ENCODE measurements around the gene CFAP46.

Gene CFAP46

DNA sequence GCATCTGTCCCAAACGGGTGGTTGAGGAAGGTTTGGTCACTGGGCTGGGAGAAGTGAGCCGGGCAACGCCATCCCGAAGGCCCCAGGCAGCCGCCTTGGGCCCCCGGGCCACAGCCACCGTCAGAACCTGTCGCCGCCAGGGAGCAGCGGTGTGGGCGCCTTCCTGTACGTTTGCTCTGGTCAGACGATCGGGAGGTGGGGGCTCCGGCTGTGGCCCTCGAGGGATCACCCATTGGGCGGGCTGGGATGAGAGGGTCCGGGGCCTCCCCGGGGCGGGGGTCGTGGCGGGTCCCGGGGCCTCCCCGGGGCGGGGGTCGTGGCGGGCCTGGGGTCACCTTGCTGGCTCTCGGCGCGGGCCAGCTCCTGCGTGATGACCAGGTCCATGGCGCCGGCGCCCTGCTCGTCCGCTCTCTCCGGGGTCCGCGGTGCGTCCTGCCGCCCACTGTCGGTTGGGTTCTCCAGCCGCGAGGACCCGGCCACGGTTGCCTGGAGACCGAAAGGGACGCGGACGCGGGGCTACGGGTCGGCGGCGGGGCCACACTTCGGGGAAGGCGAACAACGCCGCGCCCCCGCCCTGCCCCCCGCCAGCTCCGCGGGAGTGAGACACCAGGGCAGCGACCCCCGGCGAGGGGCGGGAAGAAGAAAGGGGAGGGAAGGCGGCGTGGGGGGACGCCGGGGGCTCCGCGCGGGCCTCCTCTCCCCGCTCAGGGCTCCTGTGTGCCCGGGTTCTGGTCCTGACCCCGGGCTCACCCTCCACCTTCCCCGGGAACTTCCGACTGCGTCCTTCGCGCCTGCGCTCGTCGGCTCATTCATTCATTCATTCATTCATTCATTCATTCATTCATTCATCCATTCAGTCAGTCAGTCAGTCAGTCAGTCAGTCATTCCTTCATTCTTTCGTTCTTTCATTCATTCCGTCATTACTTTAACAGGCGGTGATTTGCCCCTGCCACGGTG lies at the start of gene CFAP46:
Gene CFAP46 (minus strand): TSS at position 470 of the 957 bp plus-strand sequence. CDS start 86 bp downstream, at position 384.
- no peak for DNase-seq

DNA sequence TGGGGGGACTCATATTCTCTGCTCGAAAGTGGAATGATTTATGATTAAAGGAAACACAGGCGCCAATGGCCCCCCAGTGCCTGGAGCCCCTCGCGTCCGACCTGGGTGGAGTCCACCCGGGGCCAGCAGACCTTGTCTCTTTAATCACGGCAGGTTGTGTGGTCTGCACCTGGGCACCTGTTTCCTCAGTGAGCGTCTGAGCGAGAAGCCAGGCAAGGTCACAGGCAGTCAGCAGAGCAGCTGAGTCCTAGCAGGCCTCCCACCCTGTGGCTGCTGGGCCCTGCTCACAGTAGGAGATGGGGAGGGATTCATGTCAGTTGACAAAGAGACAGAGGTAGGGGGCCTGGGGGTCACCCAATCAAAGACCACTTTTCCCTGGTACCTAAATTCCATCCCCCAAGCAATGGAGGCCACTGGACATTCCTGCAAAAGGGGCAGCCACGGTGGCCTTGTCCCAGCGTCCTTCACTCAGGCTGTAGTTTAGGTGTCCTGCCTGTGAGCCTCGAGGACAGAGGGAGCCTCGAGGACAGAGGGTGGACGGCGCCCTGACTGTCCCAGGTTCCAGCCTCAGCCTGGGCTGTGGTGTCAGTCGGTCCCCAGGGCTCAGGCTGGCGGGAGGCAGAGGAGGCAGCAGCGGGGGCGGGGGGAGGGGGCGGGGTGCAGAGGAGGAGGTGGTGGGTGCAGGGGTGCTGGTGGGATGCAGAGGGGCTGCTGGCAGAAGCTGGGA lies 49.5 kb upstream of the CFAP46 start:
- DNase-seq: no peak

- no peak for DNase-seq
Measured at GRCh38 chr10:132990684-132991545, 48.5 kb upstream of the CFAP46 start.

- DNase-seq: no peak
Measured at GRCh38 chr10:132989476-132990415, 47.4 kb upstream of the CFAP46 start.

DNA sequence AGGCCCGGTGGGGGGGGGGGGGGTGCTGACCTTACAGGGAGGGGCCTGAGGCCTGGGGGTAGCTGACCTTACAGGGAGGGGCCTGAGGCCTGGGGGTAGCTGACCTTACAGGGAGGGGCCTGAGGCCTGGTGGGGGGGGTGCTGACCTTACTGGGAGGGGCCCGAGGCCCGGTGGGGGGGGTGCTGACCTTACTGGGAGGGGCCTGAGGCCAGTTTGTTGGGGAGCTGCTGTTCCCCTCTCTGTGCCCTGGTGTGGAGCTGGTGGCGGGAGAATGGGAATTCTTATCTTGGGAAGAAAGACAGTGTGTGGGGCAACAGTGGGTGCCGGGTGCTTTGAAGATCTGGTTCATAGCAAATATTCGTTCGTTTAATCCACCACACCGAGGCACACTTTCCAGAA lies 46.6 kb upstream of the CFAP46 start:
- no peak for DNase-seq

DNA sequence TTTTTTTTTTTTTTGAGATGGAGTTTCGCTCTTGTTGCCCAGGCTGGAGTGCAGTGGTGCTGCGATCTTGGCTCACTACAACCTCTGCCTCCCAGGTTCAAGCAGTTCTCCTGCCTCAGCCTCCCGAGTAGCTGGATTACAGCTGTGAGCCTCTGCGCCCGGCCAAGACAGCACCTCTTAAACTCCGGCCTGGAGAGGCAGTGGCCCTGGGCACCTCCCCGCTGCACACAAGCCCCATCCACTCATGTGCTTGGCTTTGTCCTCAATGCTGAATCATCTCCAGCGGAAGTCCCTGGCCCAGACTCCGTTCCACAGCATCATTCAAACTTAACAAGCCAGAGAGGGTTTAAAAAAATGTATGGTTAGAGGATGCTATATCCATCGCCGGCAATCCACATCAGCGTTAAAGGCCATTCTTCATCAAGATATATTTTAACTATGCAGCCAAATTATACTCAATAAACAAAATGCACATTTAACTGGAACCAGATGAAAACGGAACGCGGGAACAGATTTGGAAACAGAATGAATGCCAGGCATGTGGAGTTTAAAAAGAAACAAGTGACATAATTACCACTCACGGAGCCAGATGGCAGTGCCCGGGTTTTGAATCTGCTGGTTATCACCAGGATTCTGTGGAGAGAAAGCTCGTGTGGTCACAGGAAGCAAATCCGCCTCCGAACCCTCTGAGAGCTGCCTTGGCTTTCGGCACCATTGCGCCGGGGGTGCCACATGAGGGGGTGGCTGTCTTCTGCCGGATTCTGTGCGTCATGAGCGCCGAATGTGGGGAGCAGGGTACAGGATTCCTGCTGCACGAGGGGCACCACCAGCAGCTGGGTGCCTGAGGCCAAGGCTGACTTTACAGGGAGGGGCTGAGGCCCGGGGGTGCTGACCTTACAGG lies 45.6 kb upstream of the CFAP46 start:
- no peak for DNase-seq

DNA sequence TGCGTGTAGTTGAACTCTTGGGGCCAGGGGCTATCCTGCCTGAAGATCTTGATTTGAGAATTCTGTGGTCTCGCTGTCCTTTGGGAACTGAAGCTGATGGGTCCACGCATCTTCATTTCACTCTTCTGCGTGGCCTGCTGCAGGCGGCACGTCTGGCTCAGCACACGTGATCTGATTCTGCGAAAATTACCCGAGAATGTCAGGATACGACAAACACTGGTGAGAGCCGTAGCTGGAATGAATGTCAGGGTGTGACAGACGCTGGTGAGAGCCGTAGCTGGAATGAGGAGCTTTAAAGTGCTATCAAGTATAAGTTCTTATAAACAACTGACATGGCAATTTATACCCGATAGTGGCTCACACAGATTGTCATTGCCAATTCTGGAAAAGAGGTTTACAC lies 44.6 kb upstream of the CFAP46 start:
- DNase-seq: no peak

DNA sequence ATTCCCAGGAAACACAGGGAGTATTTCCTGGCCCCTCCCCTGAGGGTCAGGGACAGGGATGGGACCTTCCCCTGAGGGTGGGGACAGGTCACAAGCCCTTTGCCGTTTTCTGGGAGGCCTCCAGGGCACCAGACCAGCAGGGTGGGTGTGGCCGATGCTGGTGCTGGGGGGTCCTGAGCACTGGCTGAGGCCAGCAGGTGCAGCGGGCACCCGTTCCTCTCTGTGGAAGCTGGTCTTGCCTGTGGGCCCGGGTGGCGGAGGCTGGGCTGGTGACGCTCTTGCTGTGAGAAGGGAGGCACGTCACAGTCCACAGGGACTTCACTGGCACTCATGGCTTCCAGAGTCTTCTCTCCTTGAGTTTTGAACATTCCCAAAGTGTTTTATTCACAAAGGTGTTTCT lies 44.2 kb upstream of the CFAP46 start:
- no peak for DNase-seq

- DNase-seq: no peak
Measured at GRCh38 chr10:132986076-132986475, 43.7 kb upstream of the CFAP46 start.

GRCh38 chr10:132985546-132985900 lies 43.2 kb upstream of the CFAP46 start:
- no peak for DNase-seq

DNA sequence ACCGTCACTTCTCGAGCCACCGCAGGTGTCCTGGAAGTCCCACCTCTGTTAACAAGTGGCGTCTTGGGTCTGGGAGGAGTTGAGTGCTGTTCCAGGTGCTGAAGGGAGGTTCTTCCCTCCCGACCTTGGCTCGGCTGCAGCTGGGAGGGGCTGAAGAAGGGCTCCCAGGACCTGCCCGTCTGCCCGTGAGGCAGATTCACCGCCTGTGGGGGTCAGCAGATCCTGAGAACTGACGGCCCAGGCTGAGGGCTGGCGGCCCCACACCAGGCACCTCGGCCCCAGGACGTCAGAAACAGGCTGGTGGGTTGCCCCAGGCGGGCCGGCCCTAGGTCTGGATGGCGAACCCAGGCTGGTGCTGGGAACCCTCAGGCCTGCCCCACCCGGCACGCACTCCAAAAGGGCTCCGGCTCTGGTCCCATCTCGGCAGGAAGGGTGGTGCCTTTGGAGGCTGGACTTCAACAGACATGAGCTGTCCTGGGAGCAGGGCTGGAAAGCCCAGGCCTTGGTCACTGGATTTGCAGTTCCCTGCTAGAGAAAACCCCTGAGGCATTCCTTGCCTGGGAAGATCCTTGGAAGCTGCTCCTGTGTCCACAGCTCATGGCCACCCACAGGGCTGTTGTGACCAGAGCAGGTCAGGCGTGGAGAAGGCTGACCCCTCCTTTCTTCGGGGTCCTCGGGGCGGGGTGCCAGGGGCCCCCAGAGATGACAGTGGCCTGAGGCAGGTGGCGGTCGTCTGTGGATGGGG lies 42.6 kb upstream of the CFAP46 start:
- DNase-seq: no peak

GRCh38 chr10:132984008-132984295 lies 41.6 kb upstream of the CFAP46 start:
- DNase-seq: no peak

- no peak for DNase-seq
Measured at GRCh38 chr10:132983252-132984007, 41.1 kb upstream of the CFAP46 start.

- no peak for DNase-seq
Measured at GRCh38 chr10:132982301-132982989, 40.1 kb upstream of the CFAP46 start.

DNA sequence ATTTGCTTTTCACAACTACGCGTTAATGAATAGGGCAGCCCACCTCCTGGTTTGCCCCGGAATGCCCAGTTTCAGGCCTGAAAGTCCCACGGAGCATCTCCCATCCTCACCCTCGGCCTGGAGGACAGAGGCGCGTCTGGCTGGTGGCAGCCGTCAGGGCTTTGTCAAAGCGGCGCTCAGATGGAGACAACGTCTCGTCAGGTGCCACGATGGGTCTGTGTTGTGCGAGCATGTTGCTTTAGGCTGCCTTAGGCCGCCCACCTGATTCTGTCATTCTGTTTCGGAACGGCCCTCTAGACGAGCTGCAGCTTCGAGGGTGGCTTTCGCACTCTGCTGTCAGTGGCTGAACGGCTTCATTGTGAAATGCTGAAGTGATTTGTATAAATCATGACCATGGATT lies 39.4 kb upstream of the CFAP46 start:
- DNase-seq: no peak

DNA sequence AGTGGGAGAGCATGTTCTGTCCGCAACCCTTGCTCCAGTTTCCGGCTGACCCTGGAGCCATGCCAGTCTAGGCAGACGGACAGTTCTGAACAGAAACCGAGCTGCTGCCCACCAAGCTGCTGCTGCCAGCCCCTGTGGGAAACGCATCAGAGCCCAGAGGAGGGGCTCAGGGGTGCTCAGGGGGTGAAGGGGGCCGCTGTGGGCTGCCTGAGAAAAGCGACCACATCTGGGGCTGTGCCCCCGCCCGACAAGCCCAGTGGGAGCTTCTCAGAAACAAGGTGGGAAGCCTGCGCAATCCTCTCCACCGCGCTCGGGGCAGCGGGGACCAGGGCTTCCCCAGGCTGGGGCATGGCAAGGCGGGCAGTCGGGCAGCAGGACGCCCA lies 38.8 kb upstream of the CFAP46 start:
- DNase-seq: no peak

- DNase-seq: no peak
Measured at GRCh38 chr10:132980426-132981172, 38.2 kb upstream of the CFAP46 start.

Measured in stimulated activated CD4-positive, alpha-beta T cell treated with anti-CD3 and anti-CD28 coated beads, Interleukin-4, amount 100 ng/mL, for 24 hours (primary cell).